ENCODE measurements around the gene REG1B.
"Not testable (repeated sequence)": the region's sequence is repeated elsewhere in the genome, so short reads cannot be mapped to it uniquely, and the experiment has no call there.

The REG1B gene

DNA sequence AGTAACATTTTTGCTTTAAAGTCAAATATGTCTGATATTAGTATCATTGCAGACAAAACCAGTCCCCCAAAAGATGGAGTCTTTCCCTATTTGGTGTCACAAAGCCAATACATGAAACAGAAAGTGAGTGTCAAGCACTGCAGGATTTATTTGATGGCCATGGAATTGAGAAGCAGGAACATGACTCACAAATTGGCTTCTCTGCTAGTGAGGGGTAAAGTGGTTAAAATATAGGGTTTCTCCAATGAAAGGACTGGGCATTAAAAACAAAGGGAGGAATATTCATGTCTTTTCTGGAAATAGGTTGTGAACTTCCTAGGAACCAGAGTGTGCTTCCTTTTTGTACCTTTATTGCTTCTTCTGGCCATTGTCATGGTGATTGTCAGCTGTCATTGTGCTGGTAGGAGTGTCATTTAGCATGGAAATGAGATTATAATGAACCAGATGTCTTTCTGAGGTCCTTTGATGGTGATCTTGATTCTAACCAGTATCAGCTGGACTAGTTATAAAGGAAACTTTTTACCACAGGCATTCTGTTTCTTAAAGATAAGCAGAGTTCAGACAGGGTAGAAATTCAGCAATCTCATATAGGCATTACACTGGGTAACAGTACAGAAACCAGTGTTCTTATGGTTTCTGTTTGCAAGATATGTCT lies 4.1 kb downstream of the REG1B start:
- no peak for DNase-seq (ENCODE audit: extremely low read depth, insufficient read length)
- Histone ChIP-seq H3K36me3 (ENCODE audit: control insufficient read depth, insufficient read depth, low read length) (no peaks in the 10 kb centered on the region), H3K27me3 (replicated peaks; ENCODE audit: control insufficient read depth, insufficient read depth, low read length) (no peaks in the 10 kb centered on the region), H3K4me3 (replicated peaks; ENCODE audit: low read depth, low read length) (no peak overlapping the region)
- TF ChIP-seq, protein P1, sequence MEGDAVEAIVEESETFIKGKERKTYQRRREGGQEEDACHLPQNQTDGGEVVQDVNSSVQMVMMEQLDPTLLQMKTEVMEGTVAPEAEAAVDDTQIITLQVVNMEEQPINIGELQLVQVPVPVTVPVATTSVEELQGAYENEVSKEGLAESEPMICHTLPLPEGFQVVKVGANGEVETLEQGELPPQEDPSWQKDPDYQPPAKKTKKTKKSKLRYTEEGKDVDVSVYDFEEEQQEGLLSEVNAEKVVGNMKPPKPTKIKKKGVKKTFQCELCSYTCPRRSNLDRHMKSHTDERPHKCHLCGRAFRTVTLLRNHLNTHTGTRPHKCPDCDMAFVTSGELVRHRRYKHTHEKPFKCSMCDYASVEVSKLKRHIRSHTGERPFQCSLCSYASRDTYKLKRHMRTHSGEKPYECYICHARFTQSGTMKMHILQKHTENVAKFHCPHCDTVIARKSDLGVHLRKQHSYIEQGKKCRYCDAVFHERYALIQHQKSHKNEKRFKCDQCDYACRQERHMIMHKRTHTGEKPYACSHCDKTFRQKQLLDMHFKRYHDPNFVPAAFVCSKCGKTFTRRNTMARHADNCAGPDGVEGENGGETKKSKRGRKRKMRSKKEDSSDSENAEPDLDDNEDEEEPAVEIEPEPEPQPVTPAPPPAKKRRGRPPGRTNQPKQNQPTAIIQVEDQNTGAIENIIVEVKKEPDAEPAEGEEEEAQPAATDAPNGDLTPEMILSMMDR (IDR thresholded peaks at IDR 0.05; ENCODE audit: insufficient read depth, low read length, poor library complexity, severe bottlenecking), result no peak

DNA sequence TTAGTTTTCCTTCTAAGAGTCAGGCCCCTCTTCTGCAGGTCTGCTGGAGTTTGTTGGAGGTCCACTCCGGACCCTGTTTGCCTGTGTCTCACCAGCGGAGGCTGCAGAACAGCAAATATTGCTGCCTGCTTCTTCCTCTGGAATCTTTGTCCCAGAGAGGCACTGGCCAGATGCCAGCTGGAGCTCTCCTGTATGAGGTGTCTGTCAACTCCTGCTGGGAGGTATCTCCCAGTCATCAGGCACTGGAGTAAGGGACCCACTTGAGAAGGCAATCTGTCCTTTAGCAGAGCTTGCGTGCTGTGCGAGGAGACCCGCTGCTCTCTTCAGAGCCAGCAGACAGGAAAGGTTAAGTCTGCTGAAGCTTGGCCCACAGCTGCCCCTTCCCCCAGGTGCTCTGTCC lies 4.8 kb downstream of the REG1B start:
- DNase-seq (ENCODE audit: extremely low read depth, insufficient read length), result no peak
- no peak overlapping the region for H3K4me3 ChIP-seq (replicated peaks; ENCODE audit: low read depth, low read length)
- no peaks in the 10 kb centered on the region for H3K36me3 ChIP-seq (ENCODE audit: control insufficient read depth, insufficient read depth, low read length)
- TF ChIP-seq, protein P1 (IDR thresholded peaks at IDR 0.05; ENCODE audit: insufficient read depth, low read length, poor library complexity, severe bottlenecking), result no peak
- H3K27me3 ChIP-seq (replicated peaks; ENCODE audit: control insufficient read depth, insufficient read depth, low read length), result no peaks in the 10 kb centered on the region

DNA sequence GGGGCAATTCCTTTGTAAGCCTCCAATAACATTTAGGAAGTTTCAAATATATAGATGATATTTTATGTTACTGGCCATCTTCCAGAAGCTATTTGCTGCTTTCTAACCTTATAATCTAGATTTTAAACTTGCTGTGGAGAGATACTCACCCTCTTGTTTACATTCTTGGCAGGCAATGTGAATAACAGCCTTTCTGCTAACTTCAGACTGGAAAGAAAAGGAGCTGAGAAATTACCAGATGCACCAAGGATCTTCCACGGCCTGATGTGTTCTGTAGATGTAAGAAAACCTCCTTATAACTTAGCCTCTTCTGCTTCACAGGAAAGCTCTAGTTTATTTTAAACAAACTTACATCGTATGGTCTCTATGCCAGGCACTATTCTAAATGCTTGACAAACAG lies 16.7 kb downstream of the REG1B start:
- no peak for DNase-seq (ENCODE audit: extremely low read depth, insufficient read length)
- Histone ChIP-seq H3K4me3 (replicated peaks; ENCODE audit: low read depth, low read length) (no peak overlapping the region), H3K27me3 (replicated peaks; ENCODE audit: control insufficient read depth, insufficient read depth, low read length) (no peaks in the 10 kb centered on the region), H3K36me3 (ENCODE audit: control insufficient read depth, insufficient read depth, low read length) (no peaks in the 10 kb centered on the region)
- TF ChIP-seq, protein P1 (IDR thresholded peaks at IDR 0.05; ENCODE audit: insufficient read depth, low read length, poor library complexity, severe bottlenecking), result no peak

DNA sequence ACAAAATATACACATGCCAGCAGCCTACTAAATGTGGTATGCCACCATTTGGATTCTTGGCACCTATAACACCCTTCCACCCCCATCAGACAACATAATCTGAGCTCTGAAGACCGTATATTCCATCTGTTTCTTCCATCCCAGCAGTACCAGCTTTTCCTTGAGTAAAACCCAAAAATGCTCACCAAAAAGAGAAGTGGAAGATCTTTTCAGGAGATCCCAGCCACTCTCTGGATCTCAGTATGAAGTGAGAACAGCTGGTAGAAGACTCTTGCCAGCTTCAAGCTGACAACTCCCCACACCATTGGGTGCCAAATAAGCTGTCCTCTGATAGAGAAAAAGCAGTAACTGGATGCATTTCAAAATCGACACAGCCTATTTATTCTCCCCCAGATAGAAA lies 22.6 kb downstream of the REG1B start:
- no peaks in the 10 kb centered on the region for H3K36me3 ChIP-seq (ENCODE audit: control insufficient read depth, insufficient read depth, low read length)
- H3K4me3 ChIP-seq (replicated peaks; ENCODE audit: low read depth, low read length), result no peak overlapping the region
- TF ChIP-seq, protein P1 (IDR thresholded peaks at IDR 0.05; ENCODE audit: insufficient read depth, low read length, poor library complexity, severe bottlenecking), result no peak
- DNase-seq (ENCODE audit: extremely low read depth, insufficient read length), result no peak
- no peaks in the 10 kb centered on the region for H3K27me3 ChIP-seq (replicated peaks; ENCODE audit: control insufficient read depth, insufficient read depth, low read length)

DNA sequence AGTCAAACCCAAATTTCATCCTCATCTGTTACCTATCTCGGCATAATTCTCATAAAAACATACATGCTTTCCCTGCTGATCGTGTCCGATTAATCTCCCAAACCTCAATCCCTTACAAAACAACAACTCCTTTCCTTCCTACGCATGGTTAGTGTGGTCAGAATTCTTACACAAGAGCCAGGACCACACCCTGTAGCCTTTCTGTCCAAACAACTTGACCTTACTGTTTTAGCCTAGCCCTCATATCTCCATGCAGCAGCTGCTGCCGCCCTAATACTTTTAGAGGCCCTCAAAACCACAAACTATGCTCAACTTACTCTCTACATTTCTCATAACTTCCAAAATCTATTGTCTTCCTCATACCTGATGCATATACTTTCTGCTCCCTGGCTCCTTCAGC lies 33.0 kb downstream of the REG1B start:
- not testable (repeated sequence) for H3K36me3 ChIP-seq (ENCODE audit: control insufficient read depth, insufficient read depth, low read length); DNase-seq (ENCODE audit: extremely low read depth, insufficient read length); H3K27me3 ChIP-seq (replicated peaks; ENCODE audit: control insufficient read depth, insufficient read depth, low read length); H3K4me3 ChIP-seq (replicated peaks; ENCODE audit: low read depth, low read length)

DNA sequence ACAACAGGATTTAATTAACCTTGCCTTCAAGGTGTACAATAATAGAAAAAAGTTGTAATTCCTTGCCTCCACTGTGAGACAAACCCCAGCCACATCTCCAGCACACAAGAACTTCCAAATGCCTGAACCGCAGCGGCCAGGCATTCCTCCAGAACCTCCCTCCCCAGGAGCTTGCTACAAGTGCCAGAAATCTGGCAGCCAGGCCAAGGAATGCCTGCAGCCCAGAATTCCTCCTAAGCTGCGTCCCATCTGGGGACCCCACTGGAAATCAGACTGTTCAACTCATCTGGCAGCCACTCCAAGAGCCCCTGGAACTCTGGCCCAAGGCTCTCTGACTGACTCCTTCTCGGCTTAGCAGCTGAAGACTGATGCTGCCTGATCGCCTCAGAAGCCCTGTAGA lies 34.3 kb downstream of the REG1B start:
- not testable (repeated sequence) for DNase-seq (ENCODE audit: extremely low read depth, insufficient read length); H3K4me3 ChIP-seq (replicated peaks; ENCODE audit: low read depth, low read length); H3K36me3 ChIP-seq (ENCODE audit: control insufficient read depth, insufficient read depth, low read length)

DNA sequence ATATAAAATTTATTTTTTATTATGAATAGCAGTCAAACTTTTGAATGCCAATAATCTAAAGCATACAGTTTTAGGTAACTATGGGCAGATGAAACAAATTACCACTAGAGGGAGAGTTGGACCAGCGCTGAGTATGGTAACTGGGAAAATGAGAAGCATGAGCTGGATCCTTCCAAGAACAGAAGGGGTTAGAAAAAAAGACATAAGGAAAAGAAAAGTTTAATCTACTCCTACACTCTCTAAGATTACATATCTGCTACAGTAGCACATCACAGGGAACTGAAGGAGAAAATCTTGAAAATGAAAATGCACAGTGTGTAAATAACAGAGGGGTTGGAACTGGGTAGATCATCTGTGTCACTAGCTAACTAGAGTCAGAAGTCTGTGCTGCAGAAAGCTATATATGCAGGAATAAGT lies 46.8 kb downstream of the REG1B start:
- H3K36me3 ChIP-seq (ENCODE audit: control insufficient read depth, insufficient read depth, low read length), result no peaks in the 10 kb centered on the region
- DNase-seq (ENCODE audit: extremely low read depth, insufficient read length), result no peak
- no peaks in the 10 kb centered on the region for H3K27me3 ChIP-seq (replicated peaks; ENCODE audit: control insufficient read depth, insufficient read depth, low read length)
- H3K4me3 ChIP-seq (replicated peaks; ENCODE audit: low read depth, low read length), result no peak overlapping the region
- TF ChIP-seq, protein P1 (IDR thresholded peaks at IDR 0.05; ENCODE audit: insufficient read depth, low read length, poor library complexity, severe bottlenecking), result peak; percentile 35

More for the DNA sequence above, 34.3 kb downstream of the REG1B start:
- H3K27me3 ChIP-seq (replicated peaks; ENCODE audit: control insufficient read depth, insufficient read depth, low read length), result not testable (repeated sequence)
